Stimulated activated CD8-positive, alpha-beta memory T cell treated with anti-CD3 and anti-CD28 coated beads, Interleukin-15, amount 100 ng/mL, for 1 hour (primary cell): ENCODE data around the gene STX4.

Source experiments
- DNase-seq: peaks from one replicate; pipeline ENCODE4 v3.0.0-alpha.2; 2020; ENCODE audit warnings: low read depth

Gene STX4

GRCh38 chr16:31020536-31020935 lies 12.8 kb upstream of the STX4 start:
- no peak for DNase-seq

GRCh38 chr16:31022544-31023251 lies 10.7 kb upstream of the STX4 start:
- DNase-seq: no peak

GRCh38 chr16:31023252-31023602 lies 10.1 kb upstream of the STX4 start:
- DNase-seq: no peak

GRCh38 chr16:31023627-31024226 lies 9.6 kb upstream of the STX4 start:
- no peak for DNase-seq

- DNase-seq: no peak
Observed at GRCh38 chr16:31025339-31025738, 8.0 kb upstream of the STX4 start.

GRCh38 chr16:31029272-31029671 lies 4.1 kb upstream of the STX4 start:
- DNase-seq: no peak

- no peak for DNase-seq
Observed at GRCh38 chr16:31031276-31031675, 2.1 kb upstream of the STX4 start.

- DNase-seq: peak; percentile 77
Observed at GRCh38 chr16:31033709-31034492, 543 bp downstream of the STX4 start.

GRCh38 chr16:31036691-31037090 lies 3.3 kb downstream of the STX4 start:
- DNase-seq: no peak

GRCh38 chr16:31038993-31039392 lies 5.6 kb downstream of the STX4 start:
- DNase-seq: no peak

GRCh38 chr16:31042866-31043265 lies 9.5 kb downstream of the STX4 start:
- DNase-seq: no peak

GRCh38 chr16:31043352-31043751 lies 10.0 kb downstream of the STX4 start:
- no peak for DNase-seq

- no peak for DNase-seq
Observed at GRCh38 chr16:31043898-31044481, 10.6 kb downstream of the STX4 start.

- no peak for DNase-seq
Observed at GRCh38 chr16:31050280-31051030, 17.1 kb downstream of the STX4 start.

- no peak for DNase-seq
Observed at GRCh38 chr16:31052114-31052513, 18.8 kb downstream of the STX4 start.

GRCh38 chr16:31055613-31056012 lies 22.3 kb downstream of the STX4 start:
- no peak for DNase-seq

GRCh38 chr16:31061126-31061812 lies 27.9 kb downstream of the STX4 start:
- DNase-seq: no peak

GRCh38 chr16:31061813-31062440 lies 28.6 kb downstream of the STX4 start:
- no peak for DNase-seq

- no peak for DNase-seq
Observed at GRCh38 chr16:31063495-31063842, 30.1 kb downstream of the STX4 start.

- no peak for DNase-seq
Observed at GRCh38 chr16:31063843-31064611, 30.7 kb downstream of the STX4 start.
